Measurements from ENCODE around the gene TM9SF2.
"Not testable (repeated sequence)": the region's sequence is repeated elsewhere in the genome, so short reads cannot be mapped to it uniquely, and the experiment has no call there.

TM9SF2 gene

DNA sequence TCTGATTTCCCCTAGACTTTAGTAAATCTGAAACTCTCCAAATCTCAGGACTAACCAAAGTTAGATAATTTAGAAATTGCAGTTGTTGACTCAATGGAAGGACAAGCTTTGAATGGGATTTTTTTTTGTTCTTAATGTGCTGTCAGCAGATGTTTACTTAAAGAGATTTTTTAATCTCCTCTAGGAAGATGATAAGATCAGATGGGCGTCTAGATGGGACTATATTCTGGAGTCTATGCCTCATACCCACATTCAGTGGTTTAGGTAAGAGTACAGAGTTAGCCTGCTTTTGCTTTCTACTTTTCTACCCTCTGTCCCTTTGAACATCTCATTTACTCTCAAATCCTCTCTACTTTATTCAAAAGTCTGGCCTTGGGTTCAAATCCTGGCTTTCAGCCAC, 39.3 kb downstream of the TM9SF2 start:
- no peak for DNase-seq

DNA sequence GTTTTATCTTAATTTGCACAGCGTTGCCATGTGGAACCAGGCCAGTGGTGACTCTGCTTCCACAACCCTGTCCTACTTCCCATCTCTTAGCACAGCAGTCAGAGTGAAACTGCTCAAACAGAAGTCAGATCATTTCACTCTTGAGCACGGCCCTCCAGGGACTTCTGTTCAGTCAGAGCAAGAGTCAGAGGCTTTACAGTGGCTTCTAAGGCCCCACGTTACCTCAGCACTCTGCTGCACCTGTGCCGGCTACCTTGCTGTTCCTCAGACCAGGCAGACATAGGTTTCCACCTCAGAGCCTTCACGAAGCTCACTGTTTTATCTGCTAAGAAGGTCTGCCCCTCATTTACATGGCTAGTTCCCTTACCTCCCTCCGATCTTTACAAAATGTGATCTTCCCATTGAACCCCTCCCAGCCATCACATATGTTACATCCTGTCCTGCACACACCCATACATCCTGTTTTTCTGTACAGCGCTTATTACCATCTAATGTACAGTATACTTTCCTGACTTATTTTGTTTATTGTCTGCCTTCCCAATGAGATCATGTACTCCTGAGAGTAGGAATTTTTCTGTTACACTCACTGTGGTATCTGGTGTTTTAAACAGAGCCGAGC, 41.6 kb downstream of the TM9SF2 start:
- DNase-seq, result no peak

DNA sequence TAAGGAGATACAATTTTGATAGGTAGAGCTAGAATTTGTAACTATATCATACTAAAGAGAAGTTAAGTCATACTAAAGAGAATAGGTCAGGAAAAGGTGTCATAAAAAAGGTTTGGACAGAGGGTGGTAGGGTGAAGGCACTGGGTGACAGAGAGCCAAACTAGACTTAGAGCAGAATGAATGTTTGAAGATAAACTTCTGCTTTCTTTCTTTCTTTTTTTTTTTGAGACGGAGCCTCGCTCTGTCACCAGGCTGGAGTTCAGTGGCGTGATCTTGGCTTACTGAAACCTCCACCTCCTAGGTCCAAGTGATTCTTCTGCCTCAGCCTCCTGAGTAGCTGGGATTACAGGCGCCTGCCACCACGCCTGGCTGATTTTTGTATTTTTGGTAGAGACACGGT, 44.1 kb downstream of the TM9SF2 start:
- no peak for DNase-seq

DNA sequence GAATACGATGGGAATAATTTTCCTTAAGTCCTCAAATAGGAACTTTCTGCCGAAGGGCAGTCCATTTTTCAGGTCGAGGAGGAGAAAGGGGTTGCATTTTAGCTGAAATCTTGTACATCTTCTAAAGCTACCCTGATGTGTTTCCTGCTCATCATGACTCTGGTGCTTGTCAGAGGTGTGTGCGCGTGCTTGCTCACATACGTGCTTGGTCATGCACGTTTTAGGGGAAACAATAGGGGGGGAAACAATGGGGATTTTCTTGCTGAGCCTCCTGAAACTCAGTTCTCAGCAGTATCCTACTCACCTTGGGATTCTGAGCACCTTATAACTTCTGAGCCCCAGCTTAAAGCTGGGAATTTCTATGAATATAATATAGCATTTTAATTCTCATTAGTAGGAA, 44.7 kb downstream of the TM9SF2 start:
- no peak for DNase-seq

DNA sequence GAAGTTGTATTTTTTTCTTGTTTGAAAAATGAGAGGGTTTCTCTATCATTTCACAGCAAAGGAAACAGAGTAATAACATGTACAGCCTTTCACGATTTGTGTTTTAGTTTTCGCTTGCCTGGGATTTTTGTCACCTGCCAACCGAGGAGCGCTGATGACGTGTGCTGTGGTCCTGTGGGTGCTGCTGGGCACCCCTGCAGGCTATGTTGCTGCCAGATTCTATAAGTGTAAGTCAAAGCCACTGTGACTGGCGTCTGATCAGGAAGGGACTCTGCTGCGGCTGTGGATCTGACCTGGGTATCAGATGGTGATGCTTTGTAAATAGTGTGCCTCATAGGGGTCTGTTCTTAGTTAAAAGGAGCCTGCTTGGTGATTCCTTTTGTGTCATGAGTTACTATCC, 45.6 kb downstream of the TM9SF2 start:
- DNase-seq, result no peak

DNA sequence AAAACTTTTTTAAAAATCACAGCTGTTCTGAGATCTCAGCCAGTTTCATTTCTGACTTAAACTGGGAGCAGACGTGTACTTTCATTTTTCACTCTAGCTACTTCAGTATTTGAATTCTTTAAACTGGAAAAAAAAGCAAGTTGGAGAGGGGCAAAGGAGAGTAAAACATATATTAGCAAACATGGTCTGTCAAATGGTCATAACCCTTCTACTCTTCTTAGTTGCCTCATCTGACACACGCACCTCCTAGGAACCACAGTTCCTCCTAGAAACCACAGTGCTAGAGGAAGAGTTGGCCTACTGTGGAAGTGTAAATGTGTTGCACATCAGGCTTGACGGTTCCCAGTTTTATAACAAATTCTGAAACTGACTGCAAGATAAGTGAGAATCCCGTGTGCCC, 47.2 kb downstream of the TM9SF2 start:
- DNase-seq, result no peak

DNA sequence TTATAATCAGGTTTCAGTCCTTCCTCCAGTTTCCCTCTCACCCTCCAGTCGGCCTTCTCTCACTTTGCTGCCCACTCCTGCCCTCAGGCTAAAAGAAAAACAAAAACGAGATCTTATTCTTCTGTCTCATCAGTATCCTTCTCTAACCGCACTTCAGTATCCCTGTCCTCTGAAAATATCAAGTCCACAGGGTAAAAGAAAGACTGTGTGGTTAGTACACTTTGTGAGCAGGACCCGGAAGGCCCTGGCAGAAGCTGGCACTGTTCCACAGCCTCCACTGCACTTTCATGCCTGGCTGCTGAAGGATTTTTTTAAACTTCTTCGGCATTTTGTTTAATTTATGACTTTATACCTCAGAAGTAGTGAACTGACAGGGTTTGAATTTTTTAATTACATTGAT, 51.8 kb downstream of the TM9SF2 start:
- DNase-seq, result no peak

DNA sequence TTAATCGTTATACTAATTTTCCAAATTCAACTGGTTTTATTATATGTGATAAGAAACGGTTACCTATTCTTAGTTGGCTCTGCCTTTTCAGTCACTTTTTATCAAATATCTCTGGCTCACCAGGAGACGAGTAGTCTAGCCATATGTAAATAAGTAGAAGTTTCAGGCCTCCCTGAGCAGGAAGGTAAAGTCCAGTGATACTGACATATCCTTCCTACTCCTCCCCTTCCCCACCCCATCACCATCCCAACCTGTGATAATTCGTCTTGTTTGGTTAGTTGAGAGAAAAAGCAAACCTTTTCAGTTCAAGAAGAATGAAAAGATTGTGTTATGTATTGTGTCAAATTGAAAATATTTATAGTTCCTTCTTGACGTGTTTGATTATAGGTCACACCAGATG, 53.9 kb downstream of the TM9SF2 start:
- DNase-seq, result no peak

DNA sequence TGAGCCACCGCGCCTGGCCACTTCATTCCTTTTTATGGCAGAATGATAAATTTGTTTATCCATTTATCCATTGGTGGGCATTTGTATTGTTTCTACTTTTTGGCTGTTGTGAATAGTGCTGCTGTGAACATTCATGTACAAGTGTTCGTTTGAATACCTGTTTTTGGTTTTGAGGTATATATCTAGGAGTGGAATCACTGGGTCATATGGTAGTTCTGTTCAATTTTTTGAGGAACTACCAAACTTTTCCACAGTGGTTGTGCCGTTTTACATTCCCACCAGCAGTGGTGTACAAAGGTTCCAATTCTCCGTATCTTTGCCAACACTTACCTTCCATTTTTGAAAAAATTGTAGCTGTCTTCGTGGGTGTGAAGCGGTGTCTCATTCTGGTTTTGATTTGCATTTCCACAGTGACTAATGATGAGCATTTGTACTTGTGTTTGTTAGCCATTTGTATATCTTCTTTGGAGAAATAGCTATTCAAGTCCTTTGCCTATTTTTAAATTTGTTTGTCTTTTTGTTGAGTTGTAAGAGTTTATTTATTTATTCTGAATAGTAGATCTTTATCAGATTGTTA, 55.7 kb downstream of the TM9SF2 start:
- DNase-seq, result no peak

DNA sequence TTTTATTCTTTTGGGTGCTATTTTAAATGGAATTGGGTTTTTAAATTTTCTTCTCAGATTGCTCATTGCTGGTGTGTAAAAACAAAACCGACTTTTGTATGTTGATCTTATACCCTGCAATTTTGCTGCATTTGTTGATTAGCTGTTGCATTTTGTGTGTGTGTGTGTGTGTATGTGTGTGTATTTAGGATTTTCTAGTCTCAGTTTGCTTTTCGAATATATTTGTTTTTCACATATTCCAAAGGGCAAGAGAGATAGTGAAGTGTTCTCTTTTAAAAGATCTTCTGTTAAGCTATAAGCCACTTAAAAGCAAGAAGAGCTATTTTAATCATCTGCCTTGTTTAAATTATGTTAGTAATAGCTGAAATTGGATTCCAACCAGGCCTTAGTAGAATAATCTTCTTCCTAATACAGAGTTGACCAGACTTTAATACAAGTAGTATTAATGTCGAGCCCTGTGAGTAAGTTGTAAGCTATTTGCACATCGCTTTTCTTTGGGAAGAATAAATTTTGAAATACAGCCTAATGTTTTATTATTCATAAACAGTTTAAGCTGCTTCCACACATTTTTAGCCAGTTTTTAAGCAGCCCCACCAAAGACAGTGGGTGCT, 57.4 kb downstream of the TM9SF2 start:
- no peak for DNase-seq

DNA sequence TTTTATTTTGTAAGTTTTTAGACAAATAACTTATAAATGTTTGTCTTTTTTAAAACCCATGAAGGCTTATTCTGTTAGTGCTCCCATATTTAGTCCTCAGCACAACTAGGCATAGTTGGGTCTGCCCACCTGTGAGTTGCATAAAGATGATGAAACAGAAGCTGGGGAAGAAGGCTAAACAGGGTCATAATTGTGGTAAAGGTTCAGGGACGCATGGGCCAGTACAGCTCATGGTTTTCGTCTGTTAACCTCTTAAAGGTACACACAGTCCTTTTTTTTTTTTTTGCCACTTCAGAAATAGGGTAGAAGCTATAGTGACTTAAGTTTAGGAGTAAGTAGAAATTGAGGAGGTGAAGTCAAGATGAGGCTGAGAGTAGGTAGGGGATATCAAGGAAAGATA, 58.3 kb downstream of the TM9SF2 start:
- DNase-seq, result no peak

DNA sequence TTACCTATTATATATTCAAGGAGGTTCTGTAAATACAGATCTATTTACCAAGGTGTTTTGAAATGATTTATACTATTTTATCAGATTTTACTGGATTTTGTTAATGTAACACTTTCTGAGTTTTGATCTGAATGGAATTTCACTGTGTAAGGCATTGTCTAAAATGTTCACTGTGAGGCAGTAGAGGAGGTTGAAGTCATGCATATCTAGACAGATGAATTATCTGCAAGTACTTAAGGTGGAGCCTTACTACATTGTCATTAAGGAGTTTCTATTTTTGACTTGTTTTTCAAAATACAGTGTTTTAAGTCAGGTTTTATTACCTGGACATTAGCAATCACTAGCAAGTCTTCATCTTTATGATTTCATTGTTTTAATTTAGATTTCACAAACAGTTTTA, 62.1 kb downstream of the TM9SF2 start:
- no peak for DNase-seq

DNA sequence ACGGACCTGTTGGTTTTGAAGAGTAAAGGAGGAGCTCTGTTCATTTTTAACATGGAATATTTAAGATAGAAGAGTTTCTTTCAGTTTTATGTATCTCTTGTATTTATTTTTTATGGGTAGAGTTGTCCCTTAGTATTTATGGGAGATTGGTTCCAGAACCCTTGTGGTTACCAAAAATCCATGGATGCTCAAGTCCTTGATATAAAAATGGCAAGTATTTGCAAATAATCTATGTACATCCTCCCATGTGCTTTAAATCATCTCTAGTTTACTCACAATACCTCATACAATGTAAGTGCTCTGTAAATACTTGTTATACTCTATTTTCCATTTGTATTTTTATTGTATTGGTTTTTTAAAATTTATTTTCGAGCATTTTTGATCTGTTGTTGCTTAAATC, 63.1 kb downstream of the TM9SF2 start:
- DNase-seq, result no peak

DNA sequence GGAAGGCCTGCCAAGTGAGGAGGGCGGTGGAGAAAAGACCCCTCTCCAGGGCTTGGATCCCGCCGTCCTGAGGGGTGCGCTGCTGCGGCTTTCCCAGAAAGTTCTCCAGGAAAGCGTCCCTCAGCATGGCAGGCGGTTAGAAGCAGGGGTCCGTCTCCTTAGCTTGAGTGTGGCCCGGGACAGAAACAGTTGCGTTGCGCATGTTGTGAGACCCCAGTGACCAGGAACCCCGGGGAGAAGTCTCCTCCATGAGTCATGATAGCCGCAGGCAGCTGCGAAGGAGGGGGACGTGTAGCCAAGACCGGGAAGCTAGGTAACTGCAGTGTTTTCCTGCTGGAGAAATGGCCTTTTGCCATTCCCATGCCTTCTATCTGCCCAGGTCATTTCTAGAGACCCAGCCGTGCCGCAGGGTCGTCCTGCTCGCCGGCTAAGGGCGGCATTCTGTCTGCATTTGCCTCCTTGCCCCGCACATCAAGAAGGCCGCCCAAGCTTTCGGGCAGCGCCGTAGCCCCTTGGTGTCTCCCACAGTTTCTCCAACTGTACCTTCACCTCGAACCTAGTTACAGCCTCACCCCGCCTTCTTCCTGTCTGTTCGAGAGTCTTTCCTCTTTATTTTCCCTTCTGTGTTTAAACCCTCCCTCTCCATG, 64.3 kb downstream of the TM9SF2 start:
- DNase-seq, result no peak

DNA sequence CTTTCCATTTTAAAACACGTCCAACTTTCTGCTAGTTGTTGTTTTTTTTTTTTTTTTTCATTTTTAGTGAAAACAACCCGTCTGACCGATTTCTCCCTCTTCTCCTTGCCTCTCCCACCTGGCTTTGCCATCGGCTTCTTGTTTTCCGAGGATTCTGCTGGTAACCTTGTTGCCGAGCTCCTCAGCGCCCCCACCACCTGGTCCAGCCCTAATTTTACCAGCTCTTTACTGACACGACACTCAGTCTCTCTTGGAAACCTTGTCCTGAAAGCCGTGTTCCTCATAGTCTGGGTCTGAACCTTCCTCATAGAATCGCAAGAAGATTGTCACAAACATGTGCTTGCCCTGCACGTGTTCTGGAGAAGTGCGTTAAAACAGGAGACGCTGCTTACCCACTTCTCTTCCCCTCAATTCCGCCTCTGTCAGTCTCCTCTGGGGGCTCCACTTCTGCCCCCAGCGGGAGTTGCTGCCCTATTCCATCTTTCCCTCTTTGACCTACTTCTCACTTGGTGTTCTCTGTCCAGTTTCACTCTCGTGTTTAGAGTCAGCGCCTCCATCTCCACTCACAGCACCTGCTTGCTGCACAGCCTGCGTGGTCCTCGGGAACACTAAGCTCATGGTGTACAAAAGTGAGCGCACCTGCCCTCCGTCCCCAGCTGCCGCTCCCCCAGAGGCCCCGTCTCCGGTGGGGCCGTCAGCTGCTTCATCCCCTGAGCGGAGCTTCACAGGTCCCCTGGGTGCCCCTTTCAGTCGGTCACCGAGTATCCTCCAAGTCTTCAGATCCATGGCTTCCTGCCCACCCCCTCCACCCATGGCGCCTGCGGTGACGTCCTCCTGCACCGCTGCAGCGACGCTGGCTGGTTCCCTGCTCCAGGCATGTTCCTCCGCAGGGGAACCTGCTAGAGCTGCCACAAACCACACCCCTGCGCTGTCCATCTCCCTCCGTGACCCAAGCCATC, 65.1 kb downstream of the TM9SF2 start:
- DNase-seq, result no peak

DNA sequence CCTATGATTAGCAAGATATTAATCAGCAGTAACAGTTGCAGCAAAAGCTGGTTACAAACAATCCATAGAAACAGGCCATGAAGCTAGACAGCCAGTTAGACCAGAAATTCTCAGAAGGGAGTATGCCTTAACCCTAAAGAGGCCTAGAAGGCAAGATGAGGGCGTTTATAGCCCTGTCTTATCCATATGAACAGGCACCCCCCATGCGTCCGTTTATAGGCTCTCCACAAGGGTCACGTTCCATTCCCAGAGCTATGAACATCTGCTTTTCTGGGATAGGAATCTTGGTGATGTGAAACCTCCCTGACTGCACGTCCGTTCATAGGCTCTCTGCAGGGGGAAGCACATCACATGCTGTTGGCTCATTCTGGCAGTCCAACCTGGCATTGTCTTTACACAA, 67.6 kb downstream of the TM9SF2 start:
- DNase-seq, result not testable (repeated sequence)

DNA sequence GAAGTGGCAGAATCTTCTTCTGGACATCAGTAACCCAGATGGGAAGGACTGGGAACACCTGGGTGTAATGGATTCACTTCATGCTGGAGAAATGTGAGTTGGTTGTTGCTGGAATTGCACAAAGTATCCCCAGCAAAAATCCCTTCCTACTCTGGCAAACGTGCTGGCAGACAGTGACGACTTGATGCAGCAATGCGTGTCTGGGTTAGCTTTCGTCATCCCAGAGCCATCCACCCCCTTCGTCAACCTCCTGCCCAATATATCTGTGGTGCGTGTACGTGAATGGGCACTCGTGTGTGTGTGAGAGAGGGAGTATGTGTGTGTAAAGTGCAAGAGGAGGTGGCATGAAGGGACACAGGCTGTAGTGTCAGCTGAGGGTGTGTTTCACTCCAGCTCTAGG, 70.9 kb downstream of the TM9SF2 start:
- DNase-seq, result no peak

DNA sequence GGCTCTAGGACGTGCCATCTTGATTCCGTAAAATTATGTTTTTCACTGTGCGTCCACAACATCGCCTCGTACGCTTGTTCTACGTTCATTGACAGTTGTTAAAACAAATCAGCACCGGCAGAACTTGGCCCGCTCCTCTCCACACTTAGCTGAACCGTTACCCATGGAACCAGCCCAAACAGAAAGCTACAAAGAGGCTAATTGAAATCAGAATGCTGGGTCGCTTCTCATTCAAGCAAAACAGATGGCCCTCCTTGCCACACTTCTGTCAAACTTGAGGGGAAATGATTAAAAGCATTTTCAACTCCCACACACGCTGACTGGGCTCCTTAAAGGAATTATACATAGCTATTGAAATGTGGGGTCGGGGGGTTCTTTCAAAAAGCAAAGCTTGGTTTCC, 71.6 kb downstream of the TM9SF2 start:
- no peak for DNase-seq

DNA sequence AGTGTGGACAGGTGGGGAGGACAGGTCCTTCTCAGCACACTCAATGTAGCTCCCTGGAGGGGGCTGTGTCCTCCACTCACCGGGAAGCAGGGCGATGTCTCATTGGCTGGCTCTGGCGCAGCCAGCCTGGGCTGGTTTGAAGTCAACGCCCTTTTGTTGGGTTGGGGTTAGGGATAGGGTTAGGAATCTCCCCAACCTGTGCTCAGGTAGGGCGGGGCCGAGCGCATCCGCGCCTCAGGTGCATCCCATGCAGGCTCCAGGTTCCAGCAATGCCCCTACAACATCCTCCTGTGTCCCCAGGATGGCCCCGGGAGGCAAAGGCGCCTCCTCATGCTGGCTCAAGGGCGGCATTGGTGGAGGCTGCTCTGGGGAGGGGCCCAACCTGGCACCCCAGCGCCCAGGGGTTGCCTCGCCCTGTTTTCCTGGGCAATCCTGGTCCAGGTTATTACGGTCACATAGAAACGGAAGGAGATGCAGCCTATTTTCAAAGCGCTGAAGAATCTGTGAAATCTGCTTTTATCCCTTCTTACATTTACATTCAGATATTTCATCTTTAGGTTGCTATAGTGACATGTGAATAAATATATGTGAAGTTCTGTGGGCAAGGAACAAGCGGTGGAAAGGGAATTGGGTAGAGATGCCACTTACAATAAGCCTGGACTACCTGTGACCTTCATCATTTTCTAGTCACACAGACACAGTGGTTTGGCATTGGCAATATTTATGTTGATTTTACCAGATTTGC, 74.3 kb downstream of the TM9SF2 start:
- DNase-seq, result no peak

DNA sequence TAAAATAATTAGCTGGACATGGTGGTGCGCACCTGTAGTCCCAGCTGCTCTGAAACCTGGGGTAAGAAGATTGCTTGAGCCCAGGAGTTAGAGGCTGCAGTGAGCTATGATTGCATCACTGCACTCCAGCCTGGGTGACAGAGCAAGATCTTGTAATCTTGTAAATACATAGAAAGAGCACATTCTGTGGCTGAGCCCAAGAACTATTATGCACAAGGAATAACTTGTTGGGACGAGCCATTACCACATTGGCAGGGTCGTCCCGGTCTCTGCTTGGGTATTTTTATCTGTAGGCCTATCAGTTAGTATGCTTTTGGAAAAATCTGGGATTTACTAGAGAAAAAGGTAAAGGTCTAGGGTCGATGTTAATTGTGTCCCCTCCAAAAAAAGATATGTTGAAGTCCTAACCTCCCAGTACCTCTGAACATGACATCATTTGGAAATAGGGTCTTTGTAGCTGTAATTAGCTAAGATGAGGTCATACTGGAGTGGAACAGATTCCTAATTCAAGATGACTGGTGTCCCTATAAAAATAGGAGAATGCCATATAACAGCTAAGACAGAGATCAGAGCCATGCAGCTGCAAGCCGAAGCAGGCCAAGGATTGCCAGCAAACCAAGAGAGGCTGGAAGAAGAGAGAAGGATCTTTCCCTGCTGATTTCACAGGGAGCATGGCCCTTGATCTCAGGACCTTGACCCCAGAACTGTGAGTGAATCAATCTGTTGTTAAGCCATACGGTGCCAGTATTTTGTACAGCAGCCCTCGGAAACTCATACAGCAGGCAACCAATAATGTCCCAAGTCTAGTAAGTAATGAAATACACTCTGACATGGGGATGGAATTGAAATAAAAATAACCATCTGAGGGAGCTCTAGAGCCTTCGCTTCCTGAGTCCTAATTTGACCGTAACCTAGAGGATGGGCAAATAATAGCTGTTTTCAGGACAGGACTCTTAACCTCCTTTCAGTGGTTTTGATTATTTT, 77.0 kb downstream of the TM9SF2 start:
- DNase-seq, result no peak

Data from NCI-H187 (cell line).